Caco-2 (cell line): Measurements from ENCODE around the gene BBLN. TPM values are rescaled to one million over a fixed set of nuclear protein-coding genes. Genes with fewer than 3 reads are reported as not detected.

Experiments used
- BruUV-seq: library from RNA; stranded (reverse); fragments of 400-500 nt; replicated peaks from 2 replicates; lab custom pipeline; 2021; lab: Mats Ljungman, UMichigan
- CTCF ChIA-PET: fragments of 300-600 bp; sonication (Branson Sonifier 250); formaldehyde crosslinking; loops from one replicate; lab custom pipeline; 2022; ENCODE audit warnings: antibody characterized with exemption; lab: Charles Lee
- POLR2A ChIA-PET: fragments of 300-600 bp; sonication (Branson Sonifier 250); formaldehyde crosslinking; loops from one replicate; lab custom pipeline; 2022; ENCODE audit warnings: antibody characterized with exemption; lab: Charles Lee
- DNase-seq, 2 experiments: peaks; one replicate each; pipeline versions ENCODE4 v3.0.0 to v3.0.0-alpha.2; 2020 to 2022
- H3K27me3 ChIP-seq: replicated peaks from 2 replicates; pipeline ENCODE4 v1.6.0; 2011; ENCODE audit warnings: low read length; ENCODE audit not compliant: control insufficient read depth, insufficient read depth
- H3K36me3 ChIP-seq: 2 replicates; pipeline ENCODE4 v1.5.1; 2011; ENCODE audit warnings: low read length; ENCODE audit not compliant: control insufficient read depth, insufficient read depth
- H3K4me1 ChIP-seq: fragments of 250-450 bp; sonication (Bioruptor Pico); 2 replicates; pipeline ENCODE4 v1.5.1; 2020; ENCODE audit warnings: mild to moderate bottlenecking
- H3K4me3 ChIP-seq: 2 replicates; pipeline ENCODE4 v1.5.1; 2011; ENCODE audit warnings: low read depth, mild to moderate bottlenecking, control low read depth, low read length
- H3K9me3 ChIP-seq: fragments of 250-450 bp; sonication (Bioruptor Pico); 2 replicates; pipeline ENCODE4 v1.5.1; 2020; ENCODE audit warnings: mild to moderate bottlenecking, moderate library complexity
- H3K27ac Mint-ChIP-seq: one replicate; pipeline ENCODE4 v1.8.0; 2022; ENCODE audit warnings: mixed read lengths; ENCODE audit not compliant: unreplicated experiment
- H3K27me3 Mint-ChIP-seq: one replicate; pipeline ENCODE4 v1.8.0; 2022; ENCODE audit warnings: mixed read lengths; ENCODE audit not compliant: insufficient read depth, unreplicated experiment
- H3K36me3 Mint-ChIP-seq: one replicate; pipeline ENCODE4 v1.8.0; 2022; ENCODE audit warnings: mild to moderate bottlenecking, mixed read lengths; ENCODE audit not compliant: insufficient read depth, unreplicated experiment
- H3K4me1 Mint-ChIP-seq: one replicate; pipeline ENCODE4 v1.8.0; 2022; ENCODE audit warnings: low read depth, mixed read lengths; ENCODE audit not compliant: unreplicated experiment
- H3K4me3 Mint-ChIP-seq: one replicate; pipeline ENCODE4 v1.8.0; 2022; ENCODE audit warnings: mild to moderate bottlenecking, moderate library complexity, mixed read lengths; ENCODE audit not compliant: unreplicated experiment
- H3K9me3 Mint-ChIP-seq: one replicate; pipeline ENCODE4 v1.8.0; 2022; ENCODE audit warnings: mixed read lengths; ENCODE audit not compliant: unreplicated experiment
- CTCF ChIP-seq, 2 experiments: fragments of 200-600 bp in 1 of 2; IDR thresholded peaks; 1 replicate in 1 of 2; 2 replicates in 1 of 2; pipeline versions ENCODE4 v1.5.1 to v1.8.0; 2011 to 2022; ENCODE audit warnings: antibody characterized with exemption in 1 of 2, control low read depth in 1 of 2, inconsistent platforms in 1 of 2, low read depth in 1 of 2, low read length in 1 of 2, mild to moderate bottlenecking in 1 of 2, moderate library complexity in 1 of 2; ENCODE audit not compliant: insufficient read depth in 1 of 2, severe bottlenecking in 1 of 2, unreplicated experiment in 1 of 2
- intact Hi-C: fragments of 100-400 bp; cut with micrococcal nuclease; formaldehyde crosslinking; loops from one replicate; pipeline ENCODE4 v1.10.0; 2022; ENCODE audit not compliant: unreplicated experiment
- total RNA-seq: library from RNA; stranded (reverse); gene quantifications from 2 replicates; pipeline ENCODE4 v1.2.3, GENCODE V29; 2022

Gene BBLN
- total RNA-seq, 1 experiment from 2014 or later: 34.2 TPM

- TF ChIP-seq CTCF (IDR thresholded peaks at IDR 0.05; ENCODE audit: insufficient read depth in 1 of 2, low read depth in 1 of 2, low read length in 1 of 2, severe bottlenecking in 1 of 2, unreplicated experiment in 1 of 2): no peak
- Histone ChIP-seq H3K4me1 (peaks cover 15% of the 10 kb centered on the region; the same call in 1 of the 2 replicates), H3K27me3 (no peaks in the 10 kb centered on the region), H3K36me3 (no peaks in the 10 kb centered on the region), H3K4me3 (no peak overlapping the region), H3K9me3 (no peaks in the 10 kb centered on the region)
- no TSS peak for BruUV-seq
- Mint-ChIP-seq H3K36me3 (no peaks in the 10 kb centered on the region), H3K4me1 (no peaks in the 10 kb centered on the region), H3K27ac (no peak overlapping the region), H3K9me3 (no peaks in the 10 kb centered on the region), H3K4me3 (no peak overlapping the region), H3K27me3 (no peaks in the 10 kb centered on the region)
- no peak for DNase-seq
- intact Hi-C loops: no loop called here
- POLR2A ChIA-PET: no interaction called here
- CTCF ChIA-PET: no interaction called here
Measured at GRCh38 chr9:128143525-128144238, 16.4 kb upstream of the BBLN start.

GRCh38 chr9:128144239-128145181 lies 15.6 kb upstream of the BBLN start:
- Mint-ChIP-seq H3K27ac (no peak overlapping the region), H3K4me3 (no peak overlapping the region), H3K27me3 (no peaks in the 10 kb centered on the region), H3K36me3 (no peaks in the 10 kb centered on the region), H3K9me3 (no peaks in the 10 kb centered on the region), H3K4me1 (no peaks in the 10 kb centered on the region)
- no peak for TF ChIP-seq CTCF (IDR thresholded peaks at IDR 0.05; ENCODE audit: insufficient read depth in 1 of 2, low read depth in 1 of 2, low read length in 1 of 2, severe bottlenecking in 1 of 2, unreplicated experiment in 1 of 2)
- no peaks in the 10 kb centered on the region for H3K27me3 ChIP-seq
- BruUV-seq: no TSS peak
- intact Hi-C loops: no loop called here
- H3K4me1 ChIP-seq: peaks cover 15% of the 10 kb centered on the region; the same call in 1 of the 2 replicates
- H3K4me3 ChIP-seq: no peak overlapping the region
- no peak for DNase-seq
- no peaks in the 10 kb centered on the region for H3K9me3 ChIP-seq
- CTCF ChIA-PET: interaction anchor here (1.0 kb wide), 1 partner anchor 16 kb away, joined by 3 read pairs; the partner anchor contains the start of gene BBLN
- H3K36me3 ChIP-seq: no peaks in the 10 kb centered on the region
- POLR2A ChIA-PET: no interaction called here

GRCh38 chr9:128145536-128145935 lies 14.5 kb upstream of the BBLN start:
- no TSS peak for BruUV-seq
- no peaks in the 10 kb centered on the region for H3K36me3 ChIP-seq
- DNase-seq: peak; percentile 66 to 71
- H3K27ac Mint-ChIP-seq: peak overlapping the region; percentile 55
- H3K9me3 Mint-ChIP-seq: no peaks in the 10 kb centered on the region
- no peaks in the 10 kb centered on the region for H3K27me3 Mint-ChIP-seq
- H3K4me3 ChIP-seq: no peak overlapping the region
- no peaks in the 10 kb centered on the region for H3K27me3 ChIP-seq
- no peaks in the 10 kb centered on the region for H3K4me1 Mint-ChIP-seq
- ChIA-PET POLR2A (no interaction called here), CTCF (interaction anchor here (1.0 kb wide), 1 partner anchor 14 kb away, joined by 3 read pairs; the partner anchor contains the start of gene BBLN)
- H3K9me3 ChIP-seq: no peaks in the 10 kb centered on the region
- no peak for TF ChIP-seq CTCF (IDR thresholded peaks at IDR 0.05; ENCODE audit: insufficient read depth in 1 of 2, low read depth in 1 of 2, low read length in 1 of 2, severe bottlenecking in 1 of 2, unreplicated experiment in 1 of 2)
- peaks cover 15% of the 10 kb centered on the region; the same call in 1 of the 2 replicates for H3K4me1 ChIP-seq
- H3K4me3 Mint-ChIP-seq: no peak overlapping the region
- no peaks in the 10 kb centered on the region for H3K36me3 Mint-ChIP-seq
- intact Hi-C loops: no loop called here
